ENCODE data around the gene VWA3B.
"Not testable (repeated sequence)": the region's sequence is repeated elsewhere in the genome, so short reads cannot be mapped to it uniquely, and the experiment has no call there.

The VWA3B gene

DNA sequence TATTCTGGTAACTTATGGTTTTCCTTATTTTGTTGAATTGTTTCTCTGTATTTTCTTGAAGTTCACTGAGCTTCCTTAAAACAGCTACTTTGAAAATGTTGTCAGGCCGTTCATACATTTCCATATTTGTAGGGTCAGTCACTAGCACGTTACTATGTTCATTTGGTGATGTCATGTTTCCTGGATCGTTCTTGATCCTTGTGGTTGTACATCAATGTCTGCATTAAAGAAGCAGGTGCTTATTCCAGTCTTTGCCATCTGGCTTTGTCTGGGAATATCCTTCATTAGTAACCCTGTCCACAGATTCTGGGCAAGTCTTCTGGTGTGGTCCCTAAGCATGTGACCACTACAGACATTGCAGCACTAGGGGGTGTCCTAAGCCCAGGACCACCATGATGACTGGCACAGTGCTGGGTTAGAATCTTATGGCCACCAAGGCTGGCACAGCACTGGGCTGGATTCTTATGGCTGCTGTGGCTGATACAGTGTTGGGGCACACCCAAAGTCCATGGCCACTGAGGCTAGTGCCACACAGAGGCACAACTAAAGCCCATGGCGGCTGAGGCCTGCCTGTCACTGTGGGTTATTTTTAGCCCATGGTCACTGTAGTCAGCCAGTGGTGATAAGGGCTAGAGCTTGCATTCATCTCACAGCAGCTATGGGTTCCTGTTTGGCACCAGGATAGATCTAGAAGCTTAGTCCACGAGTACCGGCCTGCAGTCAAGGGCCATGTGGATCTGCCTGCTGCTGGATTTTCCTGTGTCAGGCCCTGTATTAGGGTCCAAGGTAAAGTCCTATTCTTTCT, 13.2 kb downstream of the VWA3B start:
- Mint-ChIP-seq H3K4me3 (no peak overlapping the region), H3K36me3 (ENCODE audit: insufficient read depth) (no peaks in the 10 kb centered on the region), H3K27ac (no peak overlapping the region), H3K9me3 (peaks cover 2 to 19% of the 10 kb centered on the region in 2 donors), H3K27me3 (peaks cover 9 to 26% of the 10 kb centered on the region in 2 donors), H3K4me1 (ENCODE audit: low read depth in 2 of 2) (no peaks in the 10 kb centered on the region)
- DNase-seq (no peak), ATAC-seq (replicated peaks) (no peak)

DNA sequence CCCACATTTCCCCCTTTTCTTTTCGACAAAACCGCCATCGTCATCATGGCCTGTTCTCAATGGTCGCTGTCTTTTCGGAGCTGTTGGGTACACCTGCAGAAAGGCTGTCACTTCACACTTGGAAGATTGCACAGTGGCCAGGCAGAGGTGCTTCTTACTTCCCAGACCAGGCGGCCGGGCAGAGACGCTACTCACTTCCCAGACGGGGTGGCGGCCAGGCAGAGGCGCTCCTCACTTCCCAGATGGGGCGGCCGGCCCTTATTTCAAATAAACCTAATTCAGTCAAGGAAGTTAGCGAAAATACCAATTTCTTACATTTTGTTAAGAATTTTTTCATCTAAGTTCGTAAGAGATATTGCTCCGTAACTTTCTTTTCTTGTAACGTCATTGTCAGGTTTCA, 15.3 kb downstream of the VWA3B start:
- H3K4me1 Mint-ChIP-seq (ENCODE audit: low read depth in 2 of 2); H3K27ac Mint-ChIP-seq; DNase-seq; H3K36me3 Mint-ChIP-seq (ENCODE audit: insufficient read depth); H3K4me3 Mint-ChIP-seq; ATAC-seq (replicated peaks): not testable (repeated sequence)
- Mint-ChIP-seq H3K9me3 (peaks cover 0 to 15% of the 10 kb centered on the region in 2 donors), H3K27me3 (peaks cover 9 to 22% of the 10 kb centered on the region in 2 donors)

DNA sequence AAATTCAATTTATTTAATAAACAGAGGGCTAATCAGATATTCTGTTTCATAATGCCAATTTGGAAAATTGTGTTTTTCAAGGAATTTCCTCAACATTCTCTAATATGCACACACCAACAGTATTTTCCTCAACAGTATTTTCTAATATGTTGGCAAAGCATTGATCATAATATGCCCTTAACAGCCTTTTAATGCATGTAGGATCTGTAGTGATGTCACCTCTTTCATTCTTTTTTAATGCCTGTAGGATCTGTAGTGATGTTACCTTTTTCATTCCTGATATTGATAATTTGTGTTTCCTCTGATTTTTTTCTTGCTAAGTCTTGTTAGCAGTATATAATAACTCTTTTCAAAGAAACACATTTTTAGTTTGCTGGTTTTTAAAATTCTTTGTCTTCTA, 15.9 kb downstream of the VWA3B start:
- DNase-seq (no peak), ATAC-seq (replicated peaks) (no peak)
- Mint-ChIP-seq H3K27ac (no peak overlapping the region), H3K4me1 (ENCODE audit: low read depth in 2 of 2) (no peaks in the 10 kb centered on the region), H3K27me3 (peaks cover 9 to 17% of the 10 kb centered on the region in 2 donors), H3K4me3 (no peak overlapping the region), H3K36me3 (ENCODE audit: insufficient read depth) (no peaks in the 10 kb centered on the region), H3K9me3 (peaks cover 0 to 10% of the 10 kb centered on the region in 2 donors)

DNA sequence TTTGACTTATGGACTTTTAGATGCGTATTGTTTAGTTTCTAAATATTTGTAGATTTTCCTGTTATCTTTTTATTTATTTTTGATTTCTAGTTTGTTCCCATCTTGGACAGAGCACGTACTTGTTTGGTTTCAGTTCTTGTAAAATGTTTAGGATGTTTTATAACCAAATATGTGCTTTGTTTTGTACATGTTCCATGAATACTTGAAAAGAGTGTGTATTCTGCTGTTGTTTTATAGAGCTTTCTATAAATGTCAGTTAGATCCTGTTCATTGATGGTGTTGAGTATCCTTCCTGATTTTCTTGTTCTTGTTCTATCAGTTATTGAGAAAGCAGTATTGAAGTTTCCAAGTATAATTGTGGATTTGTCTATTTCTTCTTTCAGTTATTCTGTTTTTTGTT, 21.1 kb downstream of the VWA3B start:
- no peak for DNase-seq
- no peaks in the 10 kb centered on the region for H3K36me3 Mint-ChIP-seq (ENCODE audit: insufficient read depth)
- no peaks in the 10 kb centered on the region for H3K4me1 Mint-ChIP-seq (ENCODE audit: low read depth in 2 of 2)
- H3K9me3 Mint-ChIP-seq: peaks cover 3 to 16% of the 10 kb centered on the region in 2 donors
- H3K27ac Mint-ChIP-seq: no peak overlapping the region
- H3K27me3 Mint-ChIP-seq: peaks cover 33 to 38% of the 10 kb centered on the region in 2 donors
- no peak for ATAC-seq (replicated peaks)
- H3K4me3 Mint-ChIP-seq: no peak overlapping the region

DNA sequence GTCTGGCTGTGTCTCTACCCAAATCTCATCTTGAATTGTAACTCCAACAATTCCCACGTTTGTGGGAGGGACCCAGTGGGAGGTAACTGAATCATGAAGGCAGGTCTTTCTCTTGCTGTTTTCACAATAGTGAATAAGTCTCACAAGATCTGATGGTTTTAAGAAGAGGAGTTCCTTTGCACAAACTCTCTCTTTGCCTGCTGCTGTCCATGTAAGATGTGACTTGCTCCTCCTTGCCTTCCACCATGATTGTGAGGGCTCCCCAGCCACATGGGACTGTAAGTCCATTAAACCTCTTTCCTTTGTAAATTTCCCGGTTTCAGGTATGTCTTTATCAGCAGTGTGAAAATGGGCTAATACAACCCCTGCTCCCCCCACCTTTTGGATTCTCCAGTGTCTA, 23.8 kb downstream of the VWA3B start:
- no peak overlapping the region for H3K4me3 Mint-ChIP-seq
- no peak for DNase-seq
- ATAC-seq (replicated peaks): no peak
- H3K27ac Mint-ChIP-seq: no peak overlapping the region
- peaks cover 60 to 62% of the 10 kb centered on the region in 2 donors for H3K27me3 Mint-ChIP-seq
- no peaks in the 10 kb centered on the region for H3K4me1 Mint-ChIP-seq (ENCODE audit: low read depth in 2 of 2)
- H3K36me3 Mint-ChIP-seq (ENCODE audit: insufficient read depth): no peaks in the 10 kb centered on the region
- peaks cover 3 to 8% of the 10 kb centered on the region in 2 donors for H3K9me3 Mint-ChIP-seq

DNA sequence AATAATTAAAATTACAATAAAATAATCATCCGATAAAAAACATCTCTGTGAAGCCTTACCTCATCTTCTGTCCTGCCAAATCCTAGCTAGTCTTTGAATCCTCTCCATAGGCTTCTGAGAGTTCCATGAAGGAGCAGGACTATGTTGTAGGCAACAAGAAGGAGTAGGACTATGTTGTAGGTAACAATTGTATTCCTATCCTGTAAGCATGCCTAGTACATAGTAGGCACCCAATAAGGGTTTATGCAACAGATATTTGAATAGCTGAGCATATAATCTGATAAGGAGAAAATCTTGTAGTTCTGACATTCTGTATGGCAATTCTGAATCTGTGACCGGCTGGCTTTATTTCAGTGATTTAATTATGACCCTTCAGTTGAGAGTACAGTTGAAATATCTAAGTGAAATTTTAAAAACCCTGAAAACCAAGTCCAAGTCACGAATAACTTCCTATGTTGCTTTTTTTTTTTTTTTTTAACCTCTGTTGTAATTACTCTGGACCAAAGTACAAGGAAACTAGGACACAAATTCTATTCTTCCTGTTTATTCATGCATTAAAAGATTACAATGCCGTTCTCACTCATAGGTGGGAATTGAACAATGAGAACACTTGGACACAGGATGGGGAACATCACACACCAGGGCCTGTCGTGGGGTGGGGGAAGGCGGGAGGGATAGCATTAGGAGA, 27.8 kb downstream of the VWA3B start:
- H3K4me1 Mint-ChIP-seq (ENCODE audit: low read depth in 2 of 2): no peaks in the 10 kb centered on the region
- H3K36me3 Mint-ChIP-seq (ENCODE audit: insufficient read depth): no peaks in the 10 kb centered on the region
- H3K9me3 Mint-ChIP-seq: peaks cover 3 to 8% of the 10 kb centered on the region in 2 donors
- no peak for ATAC-seq (replicated peaks)
- no peak for DNase-seq
- H3K27me3 Mint-ChIP-seq: peaks cover 68 to 95% of the 10 kb centered on the region in 2 donors
- H3K4me3 Mint-ChIP-seq: no peak overlapping the region
- no peak overlapping the region for H3K27ac Mint-ChIP-seq

DNA sequence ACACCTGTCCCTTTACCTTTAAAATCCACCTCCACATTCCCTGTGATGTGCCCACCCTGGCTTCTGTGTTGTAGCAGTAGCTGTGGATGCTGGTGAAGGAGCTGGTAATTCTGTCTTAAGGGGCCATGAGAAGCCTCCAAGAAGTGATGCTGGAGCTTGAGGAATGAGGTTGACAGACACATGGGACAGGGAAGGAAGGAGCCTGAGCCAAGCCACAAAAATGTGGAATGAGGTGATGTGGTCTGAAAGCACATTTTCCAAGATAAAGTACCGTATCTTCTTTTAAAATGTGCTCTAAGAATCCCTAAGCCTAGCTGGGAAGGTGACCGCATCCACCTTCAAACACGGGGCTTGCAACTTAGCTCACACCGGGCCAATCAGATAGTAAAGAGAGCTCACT, 31.2 kb downstream of the VWA3B start:
- ATAC-seq (replicated peaks): no peak
- Mint-ChIP-seq H3K4me1 (ENCODE audit: low read depth in 2 of 2) (peaks cover 1 to 3% of the 10 kb centered on the region in 2 donors), H3K27ac (no peak overlapping the region), H3K27me3 (peaks cover 36 to 90% of the 10 kb centered on the region in 2 donors), H3K4me3 (no peak overlapping the region), H3K36me3 (ENCODE audit: insufficient read depth) (no peaks in the 10 kb centered on the region), H3K9me3 (peaks cover 0 to under 1% of the 10 kb centered on the region in 2 donors)
- no peak for DNase-seq

DNA sequence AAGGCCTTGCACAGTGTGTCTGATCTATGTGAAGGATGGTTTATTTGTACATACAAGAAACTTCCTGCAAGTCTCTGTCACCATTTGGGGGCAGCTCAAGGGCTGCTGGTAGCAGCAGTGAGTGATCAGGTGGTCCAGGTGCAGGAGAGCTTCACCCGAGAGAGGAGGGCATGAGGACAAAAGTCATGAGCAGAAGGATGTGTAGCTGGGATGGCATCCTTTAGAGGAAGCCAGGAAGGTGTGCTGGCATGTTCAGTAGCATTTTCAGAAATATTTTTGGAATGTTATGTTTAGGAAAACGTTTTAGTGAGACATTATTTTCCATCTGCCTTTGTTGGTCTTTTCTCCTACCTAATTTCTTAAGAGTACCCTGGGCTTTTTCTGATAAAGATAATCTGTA, 31.9 kb downstream of the VWA3B start:
- Mint-ChIP-seq H3K27me3 (peaks cover 31 to 90% of the 10 kb centered on the region in 2 donors), H3K4me3 (no peak overlapping the region), H3K4me1 (ENCODE audit: low read depth in 2 of 2) (peaks cover 3 to 7% of the 10 kb centered on the region in 2 donors), H3K36me3 (ENCODE audit: insufficient read depth) (no peaks in the 10 kb centered on the region), H3K9me3 (no peaks in the 10 kb centered on the region), H3K27ac (no peak overlapping the region)
- ATAC-seq (replicated peaks): no peak
- no peak for DNase-seq

DNA sequence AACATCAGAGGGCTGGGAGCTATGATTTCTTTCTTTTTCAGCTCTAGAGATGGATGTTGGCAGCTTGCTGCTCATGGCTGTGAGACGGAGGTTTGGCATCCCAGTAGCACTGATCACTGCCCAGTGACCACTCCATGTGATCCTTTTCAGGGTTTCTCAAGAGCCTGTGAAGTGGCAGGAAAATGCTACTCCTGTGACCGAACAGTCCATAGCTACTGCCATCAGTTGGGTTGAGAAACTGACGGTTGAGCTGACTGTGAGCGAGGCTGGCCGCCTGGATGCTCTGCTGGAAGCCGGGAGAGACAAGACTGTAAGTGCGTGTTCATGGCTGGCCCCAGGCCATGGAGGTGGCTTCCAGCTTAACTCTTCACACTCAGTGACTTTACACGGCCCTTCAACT, 34.2 kb downstream of the VWA3B start:
- H3K4me1 Mint-ChIP-seq (ENCODE audit: low read depth in 2 of 2): peaks cover 3 to 7% of the 10 kb centered on the region in 2 donors
- no peaks in the 10 kb centered on the region for H3K36me3 Mint-ChIP-seq (ENCODE audit: insufficient read depth)
- ATAC-seq (replicated peaks) (no peak), DNase-seq (no peak)
- no peak overlapping the region for H3K27ac Mint-ChIP-seq
- H3K4me3 Mint-ChIP-seq: no peak overlapping the region
- H3K27me3 Mint-ChIP-seq: peaks cover 27 to 78% of the 10 kb centered on the region in 2 donors
- H3K9me3 Mint-ChIP-seq: no peaks in the 10 kb centered on the region

DNA sequence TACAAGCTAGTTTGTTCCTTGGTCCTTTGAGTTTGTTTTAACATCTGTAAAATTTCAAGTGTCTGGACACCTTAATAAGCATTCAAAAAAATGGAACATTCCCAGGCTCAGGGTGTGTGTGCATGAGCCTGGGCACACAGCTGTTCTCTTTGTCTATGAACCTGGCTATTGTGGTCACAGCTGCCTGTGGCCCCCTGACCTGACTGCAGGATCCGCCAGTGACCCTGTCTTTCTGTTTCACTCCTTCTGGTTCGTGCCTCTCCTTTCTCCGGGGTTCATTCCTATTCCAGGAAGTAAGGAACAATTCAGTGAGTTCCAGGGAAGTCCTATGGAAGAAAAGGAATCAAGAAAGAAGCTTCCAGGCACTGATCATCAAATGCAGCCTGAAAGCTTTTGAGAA, 35.6 kb downstream of the VWA3B start:
- Mint-ChIP-seq H3K36me3 (ENCODE audit: insufficient read depth) (no peaks in the 10 kb centered on the region), H3K4me3 (no peak overlapping the region), H3K9me3 (no peaks in the 10 kb centered on the region), H3K27me3 (peaks cover 17 to 71% of the 10 kb centered on the region in 2 donors), H3K27ac (no peak overlapping the region), H3K4me1 (ENCODE audit: low read depth in 2 of 2) (peaks cover 3 to 7% of the 10 kb centered on the region in 2 donors)
- ATAC-seq (replicated peaks): no peak
- no peak for DNase-seq

DNA sequence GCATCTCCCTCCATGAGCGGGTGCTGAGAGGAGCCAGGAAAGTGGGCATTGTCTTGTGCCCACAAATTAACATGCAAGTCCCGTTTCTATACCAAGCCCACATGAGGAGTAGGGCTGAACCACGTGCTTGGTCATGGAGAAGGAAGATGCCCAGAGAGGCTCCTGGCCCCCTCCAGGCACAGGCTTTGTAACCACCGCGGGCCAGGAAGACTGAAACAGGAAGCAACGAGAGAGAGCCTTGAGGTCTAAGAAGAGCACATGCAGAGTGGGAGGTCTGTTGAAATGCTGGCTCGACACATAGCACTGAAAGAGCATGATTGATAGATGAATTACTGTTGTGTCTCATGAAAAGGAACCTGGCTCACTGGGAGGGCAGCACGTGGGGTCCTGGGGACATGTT, 36.3 kb downstream of the VWA3B start:
- H3K27ac Mint-ChIP-seq: no peak overlapping the region
- H3K9me3 Mint-ChIP-seq: no peaks in the 10 kb centered on the region
- peaks cover 24 to 72% of the 10 kb centered on the region in 2 donors for H3K27me3 Mint-ChIP-seq
- peaks cover 3 to 7% of the 10 kb centered on the region in 2 donors for H3K4me1 Mint-ChIP-seq (ENCODE audit: low read depth in 2 of 2)
- no peak for ATAC-seq (replicated peaks)
- no peaks in the 10 kb centered on the region for H3K36me3 Mint-ChIP-seq (ENCODE audit: insufficient read depth)
- no peak for DNase-seq
- H3K4me3 Mint-ChIP-seq: no peak overlapping the region

DNA sequence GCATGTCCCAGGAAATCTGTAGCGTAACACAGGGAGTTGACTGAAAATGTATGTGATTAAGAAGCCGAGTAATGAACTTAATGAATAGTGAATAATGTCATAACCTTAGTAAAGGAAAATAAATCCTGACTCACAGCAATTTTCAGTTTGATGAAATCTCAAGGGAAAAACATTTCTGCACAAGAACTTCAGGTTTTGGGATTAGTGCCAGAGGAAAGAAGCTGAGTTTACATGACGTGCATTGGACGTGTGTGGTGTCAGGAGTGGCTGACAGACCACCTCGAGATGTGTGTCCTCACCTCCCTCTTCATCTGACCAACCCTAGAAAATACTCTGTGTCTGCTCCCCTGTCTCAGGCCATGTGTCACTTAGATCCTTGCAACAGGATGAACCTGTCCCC, 39.1 kb downstream of the VWA3B start:
- ATAC-seq (replicated peaks) (no peak), DNase-seq (no peak)
- Mint-ChIP-seq H3K4me3 (no peak overlapping the region), H3K4me1 (ENCODE audit: low read depth in 2 of 2) (peaks cover 3 to 7% of the 10 kb centered on the region in 2 donors), H3K27me3 (peaks cover 46 to 69% of the 10 kb centered on the region in 2 donors), H3K36me3 (ENCODE audit: insufficient read depth) (no peaks in the 10 kb centered on the region), H3K27ac (no peak overlapping the region), H3K9me3 (no peaks in the 10 kb centered on the region)

DNA sequence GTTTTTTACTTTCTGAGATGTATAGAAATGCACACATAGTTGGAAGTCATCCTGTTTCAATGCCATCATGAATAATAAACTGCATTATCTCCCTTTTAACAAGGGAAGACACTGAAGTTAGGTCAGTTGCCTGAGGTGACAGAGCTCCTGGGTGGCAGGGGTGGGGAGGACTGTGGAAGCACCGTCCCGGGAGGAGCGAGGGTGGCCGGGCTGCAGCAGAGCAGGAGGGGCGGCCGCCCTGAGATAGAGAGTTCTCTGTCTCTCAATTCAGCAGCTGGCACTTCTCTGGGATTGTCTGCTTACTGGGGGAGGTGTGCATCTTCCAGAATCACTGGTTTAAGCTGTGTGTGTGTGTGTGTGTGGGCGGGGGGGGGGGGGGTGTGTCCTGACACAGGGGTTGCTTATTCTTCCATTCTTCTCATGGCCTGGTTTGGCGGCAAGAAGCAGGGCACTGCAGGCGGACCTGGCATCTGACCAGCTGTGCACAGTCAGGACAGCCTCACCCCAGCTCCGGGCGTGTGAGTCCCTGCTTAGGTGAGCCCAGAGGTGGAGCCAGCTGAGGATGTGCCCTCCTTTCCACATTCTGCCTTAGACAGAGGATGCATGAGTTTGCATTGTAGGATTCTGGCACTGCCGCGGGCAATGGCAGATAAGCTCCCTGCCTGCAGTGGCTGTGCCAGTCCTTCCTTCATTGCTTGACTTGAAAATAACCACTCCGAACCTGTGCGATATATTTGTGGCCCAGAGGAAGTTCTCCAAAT, 40.4 kb downstream of the VWA3B start:
- DNase-seq (no peak), ATAC-seq (replicated peaks) (no peak)
- H3K4me3 Mint-ChIP-seq: no peak overlapping the region
- H3K27me3 Mint-ChIP-seq: peaks cover 57 to 69% of the 10 kb centered on the region in 2 donors
- no peaks in the 10 kb centered on the region for H3K36me3 Mint-ChIP-seq (ENCODE audit: insufficient read depth)
- H3K4me1 Mint-ChIP-seq (ENCODE audit: low read depth in 2 of 2): peaks cover 3 to 7% of the 10 kb centered on the region in 2 donors
- H3K9me3 Mint-ChIP-seq: no peaks in the 10 kb centered on the region
- H3K27ac Mint-ChIP-seq: no peak overlapping the region

Measured in effector memory CD8-positive, alpha-beta T cell (primary cell).